GM18517 (cell line): ENCODE data around the gene HBA2.
"Not testable (repeated sequence)": the region's sequence is repeated elsewhere in the genome, so short reads cannot be mapped to it uniquely, and the experiment has no call there.

Experiments used
- ATAC-seq: cut with Tn5 transposase; IDR thresholded peaks from one replicate; pipeline ENCODE4 v1.9.1; 2021; ENCODE audit warnings: mild to moderate bottlenecking, moderate library complexity; ENCODE audit not compliant: unreplicated experiment

Gene HBA2

DNA sequence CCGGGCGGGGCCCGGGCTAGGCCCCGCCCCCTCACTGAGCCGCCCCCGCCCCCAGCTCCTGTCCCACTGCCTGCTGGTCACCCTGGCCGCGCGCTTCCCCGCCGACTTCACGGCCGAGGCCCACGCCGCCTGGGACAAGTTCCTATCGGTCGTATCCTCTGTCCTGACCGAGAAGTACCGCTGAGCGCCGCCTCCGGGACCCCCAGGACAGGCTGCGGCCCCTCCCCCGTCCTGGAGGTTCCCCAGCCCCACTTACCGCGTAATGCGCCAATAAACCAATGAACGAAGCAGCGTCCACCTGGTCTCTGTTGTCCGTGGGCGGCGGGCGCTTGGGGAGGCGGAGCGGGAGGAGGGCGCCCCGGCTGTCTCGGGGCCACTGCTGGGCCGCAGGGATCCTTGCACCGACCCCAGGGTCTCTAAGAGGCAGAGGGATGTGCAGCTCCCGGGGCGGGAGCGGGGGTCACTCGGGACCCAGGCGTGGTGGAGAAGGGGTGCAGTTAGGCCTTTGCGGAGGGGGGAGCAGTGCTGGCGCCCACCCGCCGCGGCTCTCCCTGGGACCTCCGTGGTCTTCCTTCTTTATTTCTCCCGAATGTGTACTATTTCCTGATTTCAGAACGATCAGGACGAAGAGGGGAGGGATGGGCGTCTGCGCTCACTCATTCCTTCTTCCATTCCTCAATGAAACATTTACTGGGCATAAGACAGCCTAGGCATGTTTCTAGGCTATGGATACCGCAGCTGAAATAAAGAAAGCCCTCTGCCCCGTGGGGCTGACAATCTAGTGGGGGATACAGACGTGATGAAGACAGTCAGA, 18.3 kb upstream of the HBA2 start:
- no peak for ATAC-seq

DNA sequence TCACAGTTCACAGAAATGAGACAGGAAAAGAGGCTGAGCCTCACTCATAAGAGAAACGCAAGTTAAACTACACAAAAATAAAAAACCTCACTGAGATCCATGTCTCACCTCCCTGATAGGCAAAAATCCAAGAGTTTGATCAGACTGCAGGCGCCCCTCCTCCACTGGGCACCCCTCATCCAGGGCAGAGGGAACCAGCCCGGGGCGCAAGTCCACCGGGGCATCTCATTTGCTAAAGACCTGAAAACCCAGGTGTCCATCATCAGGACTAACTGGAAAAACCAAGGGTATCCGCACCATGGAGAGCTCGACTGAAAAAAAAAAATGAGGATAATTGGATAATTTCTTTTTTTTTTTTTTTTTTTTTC, 17.7 kb upstream of the HBA2 start:
- no peak for ATAC-seq

DNA sequence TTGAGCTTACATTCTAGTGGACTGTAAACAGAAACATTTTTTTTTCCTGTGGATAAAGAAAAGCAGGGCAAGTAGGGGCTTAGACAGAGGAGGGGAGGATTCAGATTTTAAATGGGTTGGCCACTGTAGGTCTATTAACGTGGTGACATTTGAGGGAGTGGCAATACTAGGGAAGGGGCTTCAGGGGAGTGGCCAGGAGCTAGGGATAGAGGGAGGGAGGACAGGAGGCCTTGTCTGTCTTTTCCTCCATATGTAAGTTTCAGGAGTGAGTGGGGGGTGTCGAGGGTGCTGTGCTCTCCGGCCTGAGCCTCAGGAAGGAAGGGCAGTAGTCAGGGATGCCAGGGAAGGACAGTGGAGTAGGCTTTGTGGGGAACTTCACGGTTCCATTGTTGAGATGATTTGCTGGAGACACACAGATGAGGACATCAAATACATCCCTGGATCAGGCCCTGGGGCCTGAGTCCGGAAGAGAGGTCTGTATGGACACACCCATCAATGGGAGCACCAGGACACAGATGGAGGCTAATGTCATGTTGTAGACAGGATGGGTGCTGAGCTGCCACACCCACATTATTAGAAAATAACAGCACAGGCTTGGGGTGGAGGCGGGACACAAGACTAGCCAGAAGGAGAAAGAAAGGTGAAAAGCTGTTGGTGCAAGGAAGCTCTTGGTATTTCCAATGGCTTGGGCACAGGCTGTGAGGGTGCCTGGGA, 13.4 kb upstream of the HBA2 start:
- ATAC-seq = no peak

DNA sequence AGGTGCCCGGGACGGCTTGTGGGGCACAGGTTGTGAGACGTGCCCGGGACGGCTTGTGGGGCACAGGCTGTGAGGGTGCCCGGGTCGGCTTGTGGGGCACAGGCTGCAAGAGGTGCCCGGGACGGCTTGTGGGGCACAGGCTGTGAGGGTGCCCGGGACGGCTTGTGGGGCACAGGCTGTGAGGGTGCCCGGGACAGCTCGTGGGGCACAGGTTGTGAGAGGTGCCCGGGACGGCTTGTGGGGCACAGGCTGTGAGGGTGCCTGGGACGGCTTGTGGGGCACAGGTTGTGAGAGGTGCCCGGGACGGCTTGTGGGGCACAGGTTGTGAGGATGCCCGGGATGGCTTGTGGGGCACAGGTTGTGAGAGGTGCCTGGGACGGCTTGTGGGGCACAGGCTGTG, 12.4 kb upstream of the HBA2 start:
- ATAC-seq = not testable (repeated sequence)

DNA sequence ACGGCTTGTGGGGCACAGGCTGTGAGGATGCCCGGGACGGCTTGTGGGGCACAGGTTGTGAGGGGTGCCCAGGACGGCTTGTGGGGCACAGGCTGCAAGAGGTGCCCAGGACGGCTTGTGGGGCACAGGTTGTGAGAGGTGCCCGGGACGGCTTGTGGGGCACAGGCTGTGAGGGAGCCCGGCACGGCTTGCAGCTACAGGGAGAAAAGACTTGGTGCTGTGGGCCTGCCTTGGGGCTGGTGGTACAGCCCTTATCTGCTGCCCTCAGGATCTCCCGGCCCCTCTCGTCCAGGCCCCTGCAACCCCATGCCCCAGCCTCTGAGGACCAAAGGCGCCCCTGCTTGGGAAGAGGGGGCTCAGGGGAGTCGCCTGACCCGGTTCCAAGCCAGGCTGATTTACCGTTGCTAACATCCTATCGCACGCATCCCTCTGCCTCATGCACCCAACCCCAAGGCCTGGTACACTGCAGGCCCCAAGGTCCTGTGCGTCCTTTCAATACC, 11.9 kb upstream of the HBA2 start:
- ATAC-seq = no peak

DNA sequence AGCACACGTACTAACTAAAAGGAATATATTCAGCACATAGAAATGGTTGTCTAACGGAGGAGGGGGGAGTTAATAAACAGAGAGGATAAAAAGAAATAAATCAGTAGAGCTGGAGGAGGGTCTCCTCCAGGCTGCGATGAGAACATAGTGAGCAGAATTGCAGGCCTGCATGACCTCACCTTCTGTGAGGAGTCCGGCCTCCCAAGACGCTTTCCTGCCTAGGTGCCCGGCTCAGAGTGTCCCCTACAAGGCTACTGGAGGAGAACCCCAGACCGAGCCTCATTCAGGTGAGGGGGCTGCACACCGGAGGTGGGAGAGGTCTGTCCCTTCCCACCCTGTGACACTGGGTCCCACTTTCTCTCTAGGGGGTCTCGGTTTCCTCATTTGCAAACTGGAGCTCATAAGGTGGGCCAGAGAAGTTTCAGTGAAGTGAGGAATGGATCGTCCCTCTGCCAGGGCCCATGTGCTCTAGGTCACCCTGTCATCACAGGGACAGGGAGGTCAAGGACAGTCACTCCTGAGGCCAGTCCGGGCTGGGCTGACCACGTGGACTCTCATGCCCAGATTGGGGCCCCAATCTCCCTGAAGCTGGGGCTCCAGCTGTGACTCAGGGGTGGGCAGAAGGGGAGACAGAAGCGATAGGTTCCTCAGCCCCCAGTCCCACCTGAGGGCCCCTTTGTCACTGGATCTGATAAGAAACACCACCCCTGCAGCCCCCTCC, 10.2 kb upstream of the HBA2 start:
- ATAC-seq = no peak

DNA sequence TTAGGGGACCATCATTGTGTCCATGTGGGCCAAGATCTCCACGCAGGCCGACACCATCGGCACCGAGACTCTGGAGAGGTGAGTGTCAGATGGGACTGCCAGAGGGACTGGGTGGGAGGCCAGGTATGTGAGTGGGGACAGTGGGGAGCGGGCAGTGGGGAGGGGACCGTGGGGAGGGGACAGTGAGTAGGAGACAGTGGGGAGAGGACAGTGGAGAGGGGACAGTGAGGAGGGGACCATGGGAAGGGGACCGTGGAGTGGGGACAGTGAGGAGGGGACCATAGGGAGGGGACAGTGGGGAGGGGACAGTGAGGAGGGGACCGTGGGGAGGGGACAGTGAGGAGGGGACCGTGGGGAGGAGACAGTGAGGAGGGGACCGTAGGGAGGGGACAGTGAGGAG, 9.5 kb upstream of the HBA2 start:
- not testable (repeated sequence) for ATAC-seq

DNA sequence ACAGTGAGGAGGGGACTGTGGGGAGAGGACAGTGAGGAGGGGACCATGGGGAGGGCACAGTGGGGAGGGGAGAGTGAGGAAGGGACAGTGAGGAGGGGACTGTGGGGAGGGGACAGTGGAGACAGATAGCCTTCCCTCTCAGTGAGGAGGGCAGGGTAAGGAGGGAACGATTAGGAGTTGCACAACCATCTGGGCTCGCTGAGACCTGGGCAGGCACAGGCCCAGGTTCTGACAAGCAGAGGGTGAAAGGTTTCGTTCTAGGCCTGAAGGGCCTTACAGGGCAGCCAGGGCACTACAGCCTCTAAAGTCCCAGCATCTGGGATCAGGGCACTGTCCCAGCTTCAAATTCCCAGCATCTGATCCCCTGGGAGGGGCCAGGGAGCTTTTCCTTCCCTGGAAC, 9.0 kb upstream of the HBA2 start:
- not testable (repeated sequence) for ATAC-seq

DNA sequence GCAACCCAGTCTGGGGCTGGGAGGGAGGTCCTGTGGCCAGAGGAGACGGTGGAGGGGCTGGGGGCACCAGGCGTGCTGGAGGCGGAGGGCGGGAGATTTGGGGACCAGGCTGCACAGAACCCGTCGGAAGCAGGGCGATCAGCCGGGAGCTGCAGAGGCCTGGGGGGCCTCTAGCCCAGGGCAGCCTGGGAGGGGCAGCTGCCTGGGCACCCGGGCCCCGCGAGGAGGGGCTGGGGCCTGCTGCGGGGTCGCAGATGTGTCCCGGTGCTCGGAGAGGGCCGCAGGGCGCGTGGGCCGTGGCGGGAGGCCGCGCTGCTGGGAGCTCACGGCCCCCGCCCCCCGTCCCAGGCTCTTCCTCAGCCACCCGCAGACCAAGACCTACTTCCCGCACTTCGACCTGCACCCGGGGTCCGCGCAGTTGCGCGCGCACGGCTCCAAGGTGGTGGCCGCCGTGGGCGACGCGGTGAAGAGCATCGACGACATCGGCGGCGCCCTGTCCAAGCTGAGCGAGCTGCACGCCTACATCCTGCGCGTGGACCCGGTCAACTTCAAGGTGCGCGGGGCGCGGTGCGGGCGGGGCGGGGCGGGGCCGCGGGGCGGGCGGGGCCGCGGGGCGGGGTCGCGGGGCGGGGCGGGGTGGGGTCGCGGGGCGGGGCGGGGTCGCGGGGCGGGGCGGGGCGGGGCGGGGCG, 8.4 kb upstream of the HBA2 start:
- ATAC-seq = not testable (repeated sequence)

DNA sequence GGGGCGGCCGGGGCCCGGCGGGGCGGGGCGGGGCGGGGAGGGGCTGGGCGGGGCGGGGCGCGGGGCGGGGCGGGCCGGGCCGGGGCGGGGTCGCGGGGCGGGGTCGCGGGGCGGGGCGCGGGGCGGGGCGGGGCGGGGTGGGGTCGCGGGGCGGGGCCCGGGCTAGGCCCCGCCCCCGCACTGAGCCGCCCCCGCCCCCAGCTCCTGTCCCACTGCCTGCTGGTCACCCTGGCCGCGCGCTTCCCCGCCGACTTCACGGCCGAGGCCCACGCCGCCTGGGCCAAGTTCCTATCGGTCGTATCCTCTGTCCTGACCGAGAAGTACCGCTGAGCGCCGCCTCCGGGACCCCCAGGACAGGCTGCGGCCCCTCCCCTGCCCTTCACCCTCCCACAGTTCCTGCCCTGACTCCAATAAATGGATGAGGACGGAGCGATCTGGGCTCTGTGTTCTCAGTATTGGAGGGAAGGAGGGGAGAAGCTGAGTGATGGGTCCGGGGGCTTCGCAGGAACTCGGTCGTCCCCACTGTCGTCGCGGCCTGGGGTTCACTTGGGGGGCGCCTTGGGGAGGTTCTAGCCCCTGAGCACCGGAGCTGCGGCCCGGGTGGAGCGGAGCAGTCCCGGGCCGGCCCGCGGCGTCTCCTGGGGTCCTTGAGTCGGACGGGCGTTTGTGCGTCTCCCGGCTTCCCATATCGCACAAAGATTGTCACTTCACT, 7.7 kb upstream of the HBA2 start:
- ATAC-seq = no peak

DNA sequence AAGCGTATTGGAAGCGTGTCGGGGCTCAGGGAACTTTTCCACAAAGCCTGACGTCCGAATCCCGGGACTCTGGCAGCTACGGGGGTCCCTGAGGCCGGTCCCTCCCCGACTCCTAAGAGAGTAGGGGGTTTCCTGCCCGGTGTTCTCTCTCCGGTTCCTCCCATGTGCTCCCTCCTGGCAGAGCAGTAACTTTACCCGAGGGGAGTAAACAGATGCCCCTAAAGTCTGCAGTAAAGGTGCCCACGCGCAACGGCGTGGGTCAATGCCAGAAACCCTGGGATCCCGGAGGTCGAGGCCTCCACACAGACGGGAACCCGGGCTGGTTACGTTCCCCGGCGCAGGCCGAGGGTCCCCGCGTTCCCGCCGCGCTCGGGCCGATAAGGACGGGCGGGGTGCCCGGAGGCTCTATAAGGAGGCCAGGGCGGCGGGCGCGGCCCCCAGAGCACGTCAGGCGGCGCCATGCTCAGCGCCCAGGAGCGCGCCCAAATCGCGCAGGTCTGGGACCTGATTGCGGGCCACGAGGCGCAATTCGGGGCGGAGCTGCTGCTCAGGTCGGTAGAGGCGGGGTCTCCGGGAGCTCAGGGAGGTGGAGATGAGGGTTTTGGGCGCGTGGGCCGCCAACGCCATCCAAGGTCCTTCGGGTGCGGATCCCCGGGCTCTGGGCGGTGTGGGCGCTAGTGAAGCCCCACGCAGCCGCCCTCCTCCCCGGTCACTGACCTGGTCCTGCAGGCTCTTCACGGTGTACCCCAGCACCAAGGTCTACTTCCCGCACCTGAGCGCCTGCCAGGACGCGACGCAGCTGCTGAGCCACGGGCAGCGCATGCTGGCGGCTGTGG, 6.9 kb upstream of the HBA2 start, which contains the start of gene HBM:
HBM (plus strand) TSS at position 440 of the 836 bp plus-strand sequence; CDS start at position 460, 20 bp downstream.
- no peak for ATAC-seq

DNA sequence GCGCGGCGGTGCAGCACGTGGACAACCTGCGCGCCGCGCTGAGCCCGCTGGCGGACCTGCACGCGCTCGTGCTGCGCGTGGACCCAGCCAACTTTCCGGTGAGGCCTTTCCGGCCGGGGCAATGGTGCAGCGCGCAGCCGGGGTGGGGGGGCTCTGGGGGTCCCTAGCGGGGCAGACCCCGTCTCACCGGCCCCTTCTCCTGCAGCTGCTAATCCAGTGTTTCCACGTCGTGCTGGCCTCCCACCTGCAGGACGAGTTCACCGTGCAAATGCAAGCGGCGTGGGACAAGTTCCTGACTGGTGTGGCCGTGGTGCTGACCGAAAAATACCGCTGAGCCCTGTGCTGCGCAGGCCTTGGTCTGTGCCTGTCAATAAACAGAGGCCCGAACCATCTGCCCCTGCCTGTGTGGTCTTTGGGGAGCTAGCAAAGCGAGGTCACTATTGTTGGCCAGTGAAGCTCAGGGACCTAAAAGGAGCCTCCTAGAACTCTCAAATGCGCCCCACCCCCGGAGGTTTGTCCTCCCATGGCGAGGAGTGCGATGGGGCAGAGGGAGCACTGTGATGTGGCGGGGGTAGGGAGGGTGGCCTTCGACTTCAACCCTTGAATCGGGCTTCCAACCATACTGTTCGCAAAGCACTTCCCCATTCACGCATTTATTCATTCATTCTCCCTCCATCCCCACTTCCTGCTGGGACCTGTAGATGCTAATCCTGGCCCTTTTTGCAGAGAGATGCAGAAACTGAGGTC, 6.1 kb upstream of the HBA2 start:
- no peak for ATAC-seq

DNA sequence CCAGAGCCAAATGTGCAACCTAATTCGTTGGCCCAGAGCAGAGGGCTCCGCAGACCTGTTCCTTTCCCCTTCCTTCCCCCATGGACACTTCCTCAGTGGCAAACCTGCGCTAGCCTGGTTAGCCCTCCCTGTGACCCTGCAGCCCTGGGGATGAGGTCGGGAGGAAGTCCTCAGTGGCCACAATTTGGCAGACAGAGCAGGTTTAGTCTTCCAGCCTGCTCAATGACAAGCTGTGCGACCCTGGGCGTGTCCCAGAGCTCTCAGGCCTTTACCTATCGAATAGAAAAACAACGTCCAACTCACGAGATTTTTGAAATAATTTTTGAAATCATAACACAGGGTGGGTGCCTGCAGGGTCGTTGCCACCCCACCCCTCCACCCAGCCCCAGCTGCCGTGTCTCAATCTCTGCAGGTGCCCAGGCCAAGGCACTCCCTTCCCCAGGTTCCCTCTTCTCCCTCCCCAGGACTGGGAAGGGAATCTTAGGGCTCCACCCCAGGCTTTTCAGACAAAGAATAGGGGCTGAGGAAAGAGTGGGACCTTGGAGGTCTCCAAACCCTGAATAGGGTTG, 5.5 kb upstream of the HBA2 start:
- no peak for ATAC-seq

DNA sequence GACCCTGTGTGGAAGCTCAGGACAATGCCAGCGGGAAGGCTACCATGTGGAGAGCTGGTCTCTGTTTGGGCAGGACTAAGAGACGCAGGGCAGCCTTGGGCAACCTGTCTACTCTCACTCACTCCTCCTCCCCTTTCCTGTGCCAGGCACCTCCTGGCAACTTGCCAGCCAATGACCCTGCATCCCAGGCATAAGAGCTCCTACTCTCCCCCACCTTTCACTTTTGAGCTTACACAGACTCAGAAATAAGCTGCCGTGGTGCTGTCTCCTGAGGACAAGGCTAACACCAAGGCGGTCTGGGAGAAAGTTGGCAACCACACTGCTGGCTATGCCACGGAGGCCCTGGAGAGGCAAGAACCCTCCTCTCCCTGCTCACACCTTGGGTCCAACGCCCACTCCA, 4.3 kb upstream of the HBA2 start:
- ATAC-seq = no peak

DNA sequence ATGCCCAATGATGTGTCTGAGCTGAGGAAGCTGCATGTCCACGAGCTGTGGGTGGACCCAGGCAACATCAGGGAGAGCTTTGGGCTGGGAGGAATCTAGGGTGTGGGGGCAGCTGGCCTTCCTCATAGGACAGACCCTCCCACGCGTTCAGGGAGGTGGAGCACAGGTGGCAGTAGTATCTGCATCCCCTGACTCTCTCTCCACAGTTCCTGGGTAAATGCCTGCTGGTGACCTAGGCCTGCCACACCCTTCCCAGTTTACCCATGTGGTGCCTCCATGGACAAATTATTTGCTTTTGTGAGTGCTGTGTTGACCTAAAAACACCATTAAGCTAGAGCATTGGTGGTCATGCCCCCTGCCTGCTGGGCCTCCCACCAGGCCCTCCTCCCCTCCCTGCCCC, 3.7 kb upstream of the HBA2 start:
- ATAC-seq = no peak

DNA sequence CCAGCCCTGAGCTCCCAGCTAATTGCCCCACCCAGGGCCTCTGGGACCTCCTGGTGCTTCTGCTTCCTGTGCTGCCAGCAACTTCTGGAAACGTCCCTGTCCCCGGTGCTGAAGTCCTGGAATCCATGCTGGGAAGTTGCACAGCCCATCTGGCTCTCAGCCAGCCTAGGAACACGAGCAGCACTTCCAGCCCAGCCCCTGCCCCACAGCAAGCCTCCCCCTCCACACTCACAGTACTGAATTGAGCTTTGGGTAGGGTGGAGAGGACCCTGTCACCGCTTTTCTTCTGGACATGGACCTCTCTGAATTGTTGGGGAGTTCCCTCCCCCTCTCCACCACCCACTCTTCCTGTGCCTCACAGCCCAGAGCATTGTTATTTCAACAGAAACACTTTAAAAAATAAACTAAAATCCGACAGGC, 2.6 kb upstream of the HBA2 start:
- ATAC-seq = not testable (repeated sequence)

DNA sequence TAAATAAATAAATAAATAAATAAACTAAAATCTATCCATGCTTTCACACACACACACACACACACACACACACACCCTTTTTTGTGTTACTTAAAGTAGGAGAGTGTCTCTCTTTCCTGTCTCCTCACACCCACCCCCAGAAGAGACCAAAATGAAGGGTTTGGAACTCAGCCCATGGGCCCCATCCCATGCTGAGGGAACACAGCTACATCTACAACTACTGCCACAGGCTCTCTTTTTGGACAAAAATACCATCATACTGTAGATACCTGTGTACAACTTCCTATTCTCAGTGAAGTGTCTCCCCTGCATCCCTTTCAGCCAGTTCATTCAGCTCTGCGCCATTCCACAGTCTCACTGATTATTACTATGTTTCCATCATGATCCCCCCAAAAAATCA, 1.9 kb upstream of the HBA2 start:
- no peak for ATAC-seq

DNA sequence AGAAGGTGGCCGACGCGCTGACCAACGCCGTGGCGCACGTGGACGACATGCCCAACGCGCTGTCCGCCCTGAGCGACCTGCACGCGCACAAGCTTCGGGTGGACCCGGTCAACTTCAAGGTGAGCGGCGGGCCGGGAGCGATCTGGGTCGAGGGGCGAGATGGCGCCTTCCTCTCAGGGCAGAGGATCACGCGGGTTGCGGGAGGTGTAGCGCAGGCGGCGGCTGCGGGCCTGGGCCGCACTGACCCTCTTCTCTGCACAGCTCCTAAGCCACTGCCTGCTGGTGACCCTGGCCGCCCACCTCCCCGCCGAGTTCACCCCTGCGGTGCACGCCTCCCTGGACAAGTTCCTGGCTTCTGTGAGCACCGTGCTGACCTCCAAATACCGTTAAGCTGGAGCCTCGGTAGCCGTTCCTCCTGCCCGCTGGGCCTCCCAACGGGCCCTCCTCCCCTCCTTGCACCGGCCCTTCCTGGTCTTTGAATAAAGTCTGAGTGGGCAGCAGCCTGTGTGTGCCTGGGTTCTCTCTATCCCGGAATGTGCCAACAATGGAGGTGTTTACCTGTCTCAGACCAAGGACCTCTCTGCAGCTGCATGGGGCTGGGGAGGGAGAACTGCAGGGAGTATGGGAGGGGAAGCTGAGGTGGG, 657 bp downstream of the HBA2 start:
- ATAC-seq = not testable (repeated sequence)
